T-helper 2 cell treated with Interferon-gamma antibody and Interleukin-4, amounts not matched to agents 5 μg/mL and 100 μg/mL, for 36 hours (primary cell): ENCODE data around the gene CA4.
"Not testable (repeated sequence)": the region's sequence is repeated elsewhere in the genome, so short reads cannot be mapped to it uniquely, and the experiment has no call there.

Source experiments
- DNase-seq: peaks from one replicate; pipeline ENCODE4 v3.0.0; 2021; ENCODE audit warnings: low spot score
- H3K27ac Mint-ChIP-seq: one replicate; pipeline ENCODE4 v1.8.0; 2021; ENCODE audit warnings: mild to moderate bottlenecking, mixed read lengths
- H3K27me3 Mint-ChIP-seq: one replicate; pipeline ENCODE4 v1.8.0; 2021; ENCODE audit warnings: low read depth, mixed read lengths
- H3K36me3 Mint-ChIP-seq: one replicate; pipeline ENCODE4 v1.8.0; 2021; ENCODE audit warnings: low read depth, mixed read lengths
- H3K4me1 Mint-ChIP-seq: one replicate; pipeline ENCODE4 v1.8.0; 2021; ENCODE audit warnings: low read depth, mixed read lengths
- H3K4me3 Mint-ChIP-seq: one replicate; pipeline ENCODE4 v1.8.0; 2022; ENCODE audit warnings: mild to moderate bottlenecking, moderate library complexity, mixed read lengths
- H3K9me3 Mint-ChIP-seq: one replicate; pipeline ENCODE4 v1.8.0; 2021; ENCODE audit warnings: mixed read lengths

CA4 gene

GRCh38 chr17:60116196-60116595 is 33.6 kb upstream of the CA4 start:
- not testable (repeated sequence) for H3K4me1 Mint-ChIP-seq, H3K4me3 Mint-ChIP-seq, H3K9me3 Mint-ChIP-seq, H3K36me3 Mint-ChIP-seq, DNase-seq, H3K27ac Mint-ChIP-seq, H3K27me3 Mint-ChIP-seq

DNA sequence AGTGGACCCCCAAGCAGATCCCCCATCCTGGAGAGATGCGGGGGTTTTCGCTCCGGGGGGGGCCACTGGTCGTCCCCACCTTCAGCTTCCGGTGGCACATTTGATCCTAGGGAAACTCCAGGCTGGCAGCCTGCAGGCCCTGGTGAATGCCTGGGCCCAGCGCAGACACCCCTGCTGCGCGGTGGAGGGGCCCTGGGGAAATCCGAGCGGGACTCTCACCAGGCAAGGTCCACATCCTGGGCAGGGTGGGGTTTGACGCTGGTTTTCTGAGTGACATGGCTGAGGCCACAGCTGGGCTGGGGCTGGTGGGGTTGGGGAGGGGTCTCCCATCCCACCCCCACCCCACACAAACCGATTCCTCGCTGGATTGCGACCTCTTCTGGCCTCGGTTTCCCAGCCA is 30.6 kb upstream of the CA4 start:
- not testable (repeated sequence) for H3K27ac Mint-ChIP-seq, H3K36me3 Mint-ChIP-seq, H3K9me3 Mint-ChIP-seq, H3K4me1 Mint-ChIP-seq, H3K27me3 Mint-ChIP-seq, H3K4me3 Mint-ChIP-seq, DNase-seq

DNA sequence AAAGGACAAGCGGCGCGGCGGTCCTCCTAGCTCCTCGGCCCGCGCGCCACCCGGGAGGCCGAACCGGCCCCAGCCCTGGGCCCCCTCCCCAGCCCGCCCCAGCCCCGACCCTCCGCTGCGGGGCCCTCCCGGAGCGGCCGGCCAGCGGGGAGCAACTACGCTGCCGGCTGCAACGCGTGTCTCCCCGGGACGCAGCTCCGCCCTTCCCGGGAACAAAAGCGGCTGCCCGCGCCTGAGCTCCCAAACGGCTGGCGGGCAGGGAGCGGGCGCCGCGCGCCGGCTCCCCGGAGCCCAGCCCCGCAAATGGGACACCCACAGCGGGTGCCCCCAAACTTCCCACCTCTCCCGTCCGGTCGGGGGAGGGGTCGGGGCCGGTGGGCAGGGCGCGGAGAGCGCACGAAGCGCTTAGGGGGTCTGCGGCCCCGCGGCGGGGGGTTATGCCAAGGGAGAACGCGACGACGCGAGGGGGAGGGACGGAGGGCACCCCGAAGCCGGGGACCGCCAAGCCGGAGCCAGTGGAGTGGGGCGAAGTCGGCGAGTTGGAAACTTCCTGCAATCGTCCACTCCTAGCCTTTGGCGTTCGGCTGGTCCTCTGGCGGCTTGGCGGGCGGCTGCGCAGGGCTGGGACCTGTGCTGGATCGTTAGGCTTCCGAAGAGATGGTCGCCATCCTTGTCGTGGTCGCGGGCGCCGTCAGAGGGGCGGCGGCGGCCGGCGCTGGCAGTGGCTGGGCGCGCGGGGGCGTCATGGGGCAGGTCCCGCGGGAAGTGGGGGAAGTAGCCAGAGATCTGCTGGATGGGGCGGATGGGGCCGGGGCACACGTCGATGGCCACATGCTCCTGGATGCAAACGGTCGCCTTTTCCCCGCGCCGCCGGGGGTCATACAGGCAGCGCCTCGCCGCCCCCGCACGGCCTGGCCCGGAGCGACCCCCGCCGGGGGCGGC is 29.7 kb upstream of the CA4 start:
- not testable (repeated sequence) for H3K4me3 Mint-ChIP-seq, DNase-seq, H3K4me1 Mint-ChIP-seq, H3K36me3 Mint-ChIP-seq, H3K27me3 Mint-ChIP-seq, H3K9me3 Mint-ChIP-seq, H3K27ac Mint-ChIP-seq

- Mint-ChIP-seq H3K36me3 (peaks cover 2% of the 10 kb centered on the region), H3K9me3 (no peaks in the 10 kb centered on the region), H3K27ac (no peak overlapping the region), H3K4me3 (no peak overlapping the region), H3K27me3 (peaks cover 2% of the 10 kb centered on the region), H3K4me1 (no peaks in the 10 kb centered on the region)
- no peak for DNase-seq
These were observed 22.4 kb upstream of the CA4 start for GRCh38 chr17:60127068-60128064.

DNA sequence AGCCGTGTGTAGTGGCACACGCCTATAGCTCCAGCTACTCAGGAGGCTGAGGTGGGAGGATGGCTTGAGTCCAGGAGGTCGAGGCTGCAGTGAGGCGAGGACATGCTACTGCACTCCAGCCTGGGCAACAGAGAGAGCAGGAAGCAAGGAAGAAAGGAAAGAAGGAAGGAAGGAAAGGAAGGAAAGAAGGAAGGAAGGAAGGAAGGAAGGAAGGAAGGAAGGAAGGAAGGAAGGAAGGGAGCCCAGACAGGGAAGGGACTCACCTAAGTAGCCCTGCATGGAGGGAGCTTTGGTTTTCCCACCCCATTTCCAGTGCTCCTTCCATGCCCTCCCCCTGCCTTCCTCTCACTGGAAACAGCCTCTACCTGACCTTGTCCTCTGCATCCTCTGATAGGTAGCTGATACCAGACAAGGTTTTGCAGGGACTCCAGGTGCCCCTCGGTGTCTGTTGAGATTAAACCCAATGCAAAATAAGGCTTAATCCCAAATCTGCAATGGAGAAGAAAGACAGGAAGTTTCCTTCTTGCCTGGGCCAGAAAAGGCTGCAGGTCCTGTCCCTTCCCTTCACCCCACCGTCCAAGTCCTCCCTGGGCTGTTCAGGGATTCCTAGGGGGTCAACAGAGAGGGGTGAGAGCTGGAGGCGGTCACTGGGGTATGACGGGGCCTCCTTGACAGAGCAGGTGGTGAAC is 21.5 kb upstream of the CA4 start:
- DNase-seq: no peak
- Mint-ChIP-seq H3K36me3 (peaks cover 5% of the 10 kb centered on the region), H3K4me1 (no peaks in the 10 kb centered on the region), H3K9me3 (no peaks in the 10 kb centered on the region), H3K27ac (no peak overlapping the region), H3K4me3 (no peak overlapping the region), H3K27me3 (peaks cover 2% of the 10 kb centered on the region)

DNA sequence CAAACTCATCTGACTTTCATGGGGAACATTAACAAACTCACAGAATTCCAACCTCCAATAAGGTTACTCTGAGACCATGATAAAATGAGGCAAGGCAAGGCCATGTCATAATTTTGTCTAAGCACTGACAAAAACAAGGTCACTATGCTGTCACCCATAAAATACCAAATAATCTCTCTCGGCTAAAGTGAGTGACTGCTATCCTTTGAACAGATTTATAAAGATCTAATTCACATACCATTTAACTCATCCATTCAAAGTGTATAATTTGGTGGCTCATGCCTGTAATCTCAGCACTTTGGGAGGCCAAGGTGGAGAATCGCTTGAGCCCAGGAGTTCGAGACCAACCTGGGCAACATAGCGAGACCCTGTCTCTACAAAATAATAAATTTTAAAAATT is 20.6 kb upstream of the CA4 start:
- Mint-ChIP-seq H3K4me1 (peaks cover 3% of the 10 kb centered on the region), H3K27ac (no peak overlapping the region), H3K9me3 (no peaks in the 10 kb centered on the region), H3K27me3 (peaks cover 2% of the 10 kb centered on the region), H3K4me3 (no peak overlapping the region), H3K36me3 (peaks cover 5% of the 10 kb centered on the region)
- DNase-seq: no peak

DNA sequence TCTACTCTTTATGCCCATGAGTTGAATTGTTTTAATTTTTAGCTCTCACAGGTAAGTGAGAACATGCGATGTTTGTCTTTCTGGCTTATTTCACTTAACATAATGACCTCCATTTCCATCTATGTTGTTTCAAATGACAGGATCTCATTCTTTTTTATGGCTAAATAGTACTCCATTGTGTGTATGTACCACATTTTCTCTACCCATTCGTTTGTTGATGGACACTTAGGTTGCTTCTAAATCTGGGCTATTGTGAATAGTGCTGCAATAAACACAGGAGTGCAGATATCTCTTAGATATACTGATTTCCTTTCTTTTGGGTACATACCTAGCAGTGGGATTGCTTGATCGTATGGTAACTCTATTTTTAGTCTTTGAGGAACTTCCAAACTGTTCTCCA is 19.3 kb upstream of the CA4 start:
- H3K27me3 Mint-ChIP-seq: peaks cover 2% of the 10 kb centered on the region

GRCh38 chr17:60134396-60135150 is 15.2 kb upstream of the CA4 start:
- peak overlapping the region; percentile 96 for H3K4me3 Mint-ChIP-seq
- peak; percentile 44 for DNase-seq
- peak overlapping the region; percentile 70 for H3K27ac Mint-ChIP-seq
- H3K36me3 Mint-ChIP-seq: peaks cover 5% of the 10 kb centered on the region
- H3K9me3 Mint-ChIP-seq: no peaks in the 10 kb centered on the region
- H3K27me3 Mint-ChIP-seq: peaks cover 30% of the 10 kb centered on the region
- peaks cover 20% of the 10 kb centered on the region for H3K4me1 Mint-ChIP-seq

More for the DNA sequence above, 19.3 kb upstream of the CA4 start:
- H3K4me3 Mint-ChIP-seq: no peak overlapping the region
- no peaks in the 10 kb centered on the region for H3K9me3 Mint-ChIP-seq
- no peak for DNase-seq
- H3K36me3 Mint-ChIP-seq: peaks cover 5% of the 10 kb centered on the region
- H3K27ac Mint-ChIP-seq: no peak overlapping the region
- peaks cover 14% of the 10 kb centered on the region for H3K4me1 Mint-ChIP-seq

DNA sequence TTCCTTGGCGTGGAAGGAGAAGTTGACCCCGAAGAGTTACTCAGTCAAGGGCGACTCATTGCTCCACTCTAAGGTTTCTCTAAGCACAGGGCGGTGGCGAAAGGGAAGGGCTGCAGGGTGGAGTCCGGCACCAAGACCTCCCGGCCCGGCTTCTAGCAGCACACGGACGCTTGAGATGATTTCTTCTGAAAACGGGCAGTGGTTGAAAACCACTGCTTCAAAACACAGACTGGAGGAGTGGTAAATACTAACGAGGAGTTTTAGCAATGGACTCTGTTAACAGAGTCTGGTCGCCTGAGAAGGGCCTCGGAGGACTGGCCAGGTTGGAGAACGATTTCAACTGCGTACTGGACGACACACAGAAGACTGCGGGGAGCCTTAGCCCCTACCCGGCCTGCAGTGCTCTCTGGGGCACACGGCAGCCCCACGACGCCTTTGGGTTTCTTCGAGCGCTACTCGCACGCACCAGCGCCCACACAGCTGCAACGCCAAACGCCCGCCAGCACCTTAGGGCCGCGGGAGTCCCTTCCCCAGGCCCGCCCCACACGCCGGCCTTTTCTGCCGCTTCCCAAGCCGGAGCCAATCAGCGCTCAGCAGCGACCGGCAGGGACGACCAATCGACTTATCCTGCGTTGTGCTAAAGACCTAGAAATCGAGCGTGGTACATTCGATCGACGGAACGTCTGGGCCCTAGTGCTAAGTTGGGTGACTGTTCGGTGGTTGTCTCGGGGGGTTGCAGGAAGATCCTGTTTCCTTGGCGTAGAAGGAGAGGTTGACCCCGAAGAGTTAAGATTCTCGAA is 14.4 kb upstream of the CA4 start:
- peak; percentile 89 for DNase-seq
- peak overlapping the region; percentile 96 for H3K4me3 Mint-ChIP-seq
- H3K27ac Mint-ChIP-seq: peak overlapping the region; percentile 70
- H3K36me3 Mint-ChIP-seq: peaks cover 5% of the 10 kb centered on the region
- peaks cover 38% of the 10 kb centered on the region for H3K27me3 Mint-ChIP-seq
- H3K9me3 Mint-ChIP-seq: no peaks in the 10 kb centered on the region
- peaks cover 22% of the 10 kb centered on the region for H3K4me1 Mint-ChIP-seq

- H3K9me3 Mint-ChIP-seq: no peaks in the 10 kb centered on the region
- peaks cover 46% of the 10 kb centered on the region for H3K27me3 Mint-ChIP-seq
- H3K36me3 Mint-ChIP-seq: peaks cover 5% of the 10 kb centered on the region
- peaks cover 26% of the 10 kb centered on the region for H3K4me1 Mint-ChIP-seq
- no peak overlapping the region for H3K27ac Mint-ChIP-seq
- peak overlapping the region; percentile 96 for H3K4me3 Mint-ChIP-seq
- no peak for DNase-seq
These were observed 13.7 kb upstream of the CA4 start for GRCh38 chr17:60135951-60136666.

- H3K27me3 Mint-ChIP-seq: peaks cover 62% of the 10 kb centered on the region
These were observed 12.0 kb upstream of the CA4 start for GRCh38 chr17:60137731-60138130.

GRCh38 chr17:60138769-60139437 is 10.9 kb upstream of the CA4 start:
- Mint-ChIP-seq H3K4me3 (no peak overlapping the region), H3K4me1 (peaks cover 37% of the 10 kb centered on the region), H3K27ac (no peak overlapping the region), H3K27me3 (peaks cover 74% of the 10 kb centered on the region), H3K36me3 (no peaks in the 10 kb centered on the region), H3K9me3 (no peaks in the 10 kb centered on the region)
- no peak for DNase-seq

More at GRCh38 chr17:60137731-60138130, 12.0 kb upstream of the CA4 start:
- Mint-ChIP-seq H3K36me3 (no peaks in the 10 kb centered on the region), H3K27ac (no peak overlapping the region), H3K4me1 (peaks cover 30% of the 10 kb centered on the region), H3K4me3 (no peak overlapping the region), H3K9me3 (no peaks in the 10 kb centered on the region)
- no peak for DNase-seq
